ENCODE results near the gene SLC17A1.

Gene SLC17A1

DNA sequence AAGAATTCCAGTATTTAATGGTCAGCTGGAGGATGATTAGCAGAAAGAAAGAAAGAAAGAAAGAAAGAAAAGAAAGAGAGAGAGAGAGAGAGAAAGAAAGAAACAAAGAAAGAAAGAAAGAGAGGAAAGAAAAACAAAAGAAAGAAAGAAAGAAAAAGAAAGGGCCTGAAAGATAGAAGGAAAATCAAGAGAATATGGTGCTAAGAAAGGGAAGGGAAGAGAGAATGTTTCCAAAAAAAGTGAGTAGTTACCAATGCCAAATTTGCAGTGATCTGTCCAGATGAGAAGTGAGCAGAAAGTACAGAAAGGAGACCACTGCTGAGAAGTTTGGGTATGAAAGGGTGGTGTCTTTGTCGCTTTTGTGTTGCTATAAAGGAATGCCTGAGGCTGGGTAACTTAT is 50.7 kb downstream of the SLC17A1 start:
- TF ChIP-seq RARB (CRISPR knock-in tag; IDR thresholded peaks at IDR 0.05) (no peak), ARNTL (CRISPR knock-in tag; IDR thresholded peaks at IDR 0.05; ENCODE audit: borderline replicate concordance, low read depth) (no peak), ZFP30 (CRISPR knock-in tag; IDR thresholded peaks at IDR 0.05) (no peak), PPARA (CRISPR knock-in tag; IDR thresholded peaks at IDR 0.05; ENCODE audit: borderline replicate concordance) (no peak), ZC3H10 (CRISPR knock-in tag; IDR thresholded peaks at IDR 0.05) (no peak)
- TF ChIP-seq, protein P1, sequence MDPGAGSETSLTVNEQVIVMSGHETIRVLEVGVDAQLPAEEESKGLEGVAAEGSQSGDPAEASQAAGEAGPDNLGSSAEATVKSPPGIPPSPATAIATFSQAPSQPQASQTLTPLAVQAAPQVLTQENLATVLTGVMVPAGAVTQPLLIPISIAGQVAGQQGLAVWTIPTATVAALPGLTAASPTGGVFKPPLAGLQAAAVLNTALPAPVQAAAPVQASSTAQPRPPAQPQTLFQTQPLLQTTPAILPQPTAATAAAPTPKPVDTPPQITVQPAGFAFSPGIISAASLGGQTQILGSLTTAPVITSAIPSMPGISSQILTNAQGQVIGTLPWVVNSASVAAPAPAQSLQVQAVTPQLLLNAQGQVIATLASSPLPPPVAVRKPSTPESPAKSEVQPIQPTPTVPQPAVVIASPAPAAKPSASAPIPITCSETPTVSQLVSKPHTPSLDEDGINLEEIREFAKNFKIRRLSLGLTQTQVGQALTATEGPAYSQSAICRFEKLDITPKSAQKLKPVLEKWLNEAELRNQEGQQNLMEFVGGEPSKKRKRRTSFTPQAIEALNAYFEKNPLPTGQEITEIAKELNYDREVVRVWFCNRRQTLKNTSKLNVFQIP (CRISPR knock-in tag; IDR thresholded peaks at IDR 0.05; ENCODE audit: borderline replicate concordance, low read depth) = no peak
- TF ChIP-seq, protein P2, sequence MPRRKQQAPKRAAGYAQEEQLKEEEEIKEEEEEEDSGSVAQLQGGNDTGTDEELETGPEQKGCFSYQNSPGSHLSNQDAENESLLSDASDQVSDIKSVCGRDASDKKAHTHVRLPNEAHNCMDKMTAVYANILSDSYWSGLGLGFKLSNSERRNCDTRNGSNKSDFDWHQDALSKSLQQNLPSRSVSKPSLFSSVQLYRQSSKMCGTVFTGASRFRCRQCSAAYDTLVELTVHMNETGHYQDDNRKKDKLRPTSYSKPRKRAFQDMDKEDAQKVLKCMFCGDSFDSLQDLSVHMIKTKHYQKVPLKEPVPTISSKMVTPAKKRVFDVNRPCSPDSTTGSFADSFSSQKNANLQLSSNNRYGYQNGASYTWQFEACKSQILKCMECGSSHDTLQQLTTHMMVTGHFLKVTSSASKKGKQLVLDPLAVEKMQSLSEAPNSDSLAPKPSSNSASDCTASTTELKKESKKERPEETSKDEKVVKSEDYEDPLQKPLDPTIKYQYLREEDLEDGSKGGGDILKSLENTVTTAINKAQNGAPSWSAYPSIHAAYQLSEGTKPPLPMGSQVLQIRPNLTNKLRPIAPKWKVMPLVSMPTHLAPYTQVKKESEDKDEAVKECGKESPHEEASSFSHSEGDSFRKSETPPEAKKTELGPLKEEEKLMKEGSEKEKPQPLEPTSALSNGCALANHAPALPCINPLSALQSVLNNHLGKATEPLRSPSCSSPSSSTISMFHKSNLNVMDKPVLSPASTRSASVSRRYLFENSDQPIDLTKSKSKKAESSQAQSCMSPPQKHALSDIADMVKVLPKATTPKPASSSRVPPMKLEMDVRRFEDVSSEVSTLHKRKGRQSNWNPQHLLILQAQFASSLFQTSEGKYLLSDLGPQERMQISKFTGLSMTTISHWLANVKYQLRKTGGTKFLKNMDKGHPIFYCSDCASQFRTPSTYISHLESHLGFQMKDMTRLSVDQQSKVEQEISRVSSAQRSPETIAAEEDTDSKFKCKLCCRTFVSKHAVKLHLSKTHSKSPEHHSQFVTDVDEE (CRISPR knock-in tag; IDR thresholded peaks at IDR 0.05) = no peak
- TF ChIP-seq, protein P3, sequence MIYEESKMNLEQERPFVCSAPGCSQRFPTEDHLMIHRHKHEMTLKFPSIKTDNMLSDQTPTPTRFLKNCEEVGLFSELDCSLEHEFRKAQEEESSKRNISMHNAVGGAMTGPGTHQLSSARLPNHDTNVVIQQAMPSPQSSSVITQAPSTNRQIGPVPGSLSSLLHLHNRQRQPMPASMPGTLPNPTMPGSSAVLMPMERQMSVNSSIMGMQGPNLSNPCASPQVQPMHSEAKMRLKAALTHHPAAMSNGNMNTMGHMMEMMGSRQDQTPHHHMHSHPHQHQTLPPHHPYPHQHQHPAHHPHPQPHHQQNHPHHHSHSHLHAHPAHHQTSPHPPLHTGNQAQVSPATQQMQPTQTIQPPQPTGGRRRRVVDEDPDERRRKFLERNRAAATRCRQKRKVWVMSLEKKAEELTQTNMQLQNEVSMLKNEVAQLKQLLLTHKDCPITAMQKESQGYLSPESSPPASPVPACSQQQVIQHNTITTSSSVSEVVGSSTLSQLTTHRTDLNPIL (CRISPR knock-in tag; IDR thresholded peaks at IDR 0.05; ENCODE audit: low read depth) = no peak
- ATAC-seq = no peak

DNA sequence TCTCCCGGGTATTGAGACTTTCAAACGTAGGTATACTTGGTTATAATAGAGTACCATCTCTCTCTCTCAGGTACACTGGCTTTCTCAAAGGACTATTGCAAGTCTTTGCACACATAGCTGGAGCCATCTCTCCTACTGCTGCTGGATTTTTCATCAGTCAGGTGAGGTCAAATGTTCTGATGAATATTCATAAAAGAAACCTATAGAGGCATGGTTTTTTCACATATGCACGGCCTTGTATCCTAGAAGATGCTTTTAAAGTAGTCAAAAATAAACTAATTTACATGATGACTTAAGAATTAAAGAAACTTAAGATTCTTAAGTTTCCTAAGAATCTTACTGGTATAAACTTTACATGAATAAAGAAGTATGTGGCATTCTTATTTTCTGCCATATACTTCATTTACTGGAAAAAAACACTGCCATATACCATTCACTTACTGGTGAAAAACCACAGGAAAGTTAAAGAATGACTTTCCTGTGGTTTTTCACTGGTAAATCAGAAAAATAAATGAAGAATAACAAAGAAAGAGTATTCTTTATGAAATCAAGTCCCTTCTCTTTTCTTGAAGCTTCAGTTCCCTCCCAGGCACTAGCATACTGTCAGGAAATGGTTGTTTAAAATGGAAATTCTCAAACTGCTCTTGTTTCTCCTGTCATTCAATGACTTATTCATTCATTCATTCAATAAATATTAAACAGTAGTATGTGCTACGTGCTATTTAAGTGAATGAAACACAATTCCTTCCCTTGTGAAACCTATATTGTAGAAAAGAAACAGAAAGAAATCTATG is 53.8 kb downstream of the SLC17A1 start:
- no peak for ATAC-seq
- TF ChIP-seq, protein P4, sequence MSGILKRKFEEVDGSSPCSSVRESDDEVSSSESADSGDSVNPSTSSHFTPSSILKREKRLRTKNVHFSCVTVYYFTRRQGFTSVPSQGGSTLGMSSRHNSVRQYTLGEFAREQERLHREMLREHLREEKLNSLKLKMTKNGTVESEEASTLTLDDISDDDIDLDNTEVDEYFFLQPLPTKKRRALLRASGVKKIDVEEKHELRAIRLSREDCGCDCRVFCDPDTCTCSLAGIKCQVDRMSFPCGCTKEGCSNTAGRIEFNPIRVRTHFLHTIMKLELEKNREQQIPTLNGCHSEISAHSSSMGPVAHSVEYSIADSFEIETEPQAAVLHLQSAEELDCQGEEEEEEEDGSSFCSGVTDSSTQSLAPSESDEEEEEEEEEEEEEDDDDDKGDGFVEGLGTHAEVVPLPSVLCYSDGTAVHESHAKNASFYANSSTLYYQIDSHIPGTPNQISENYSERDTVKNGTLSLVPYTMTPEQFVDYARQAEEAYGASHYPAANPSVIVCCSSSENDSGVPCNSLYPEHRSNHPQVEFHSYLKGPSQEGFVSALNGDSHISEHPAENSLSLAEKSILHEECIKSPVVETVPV (CRISPR knock-in tag; IDR thresholded peaks at IDR 0.05) = no peak
- TF ChIP-seq ZFP3 (CRISPR knock-in tag; IDR thresholded peaks at IDR 0.05) (no peak), PPARA (CRISPR knock-in tag; IDR thresholded peaks at IDR 0.05; ENCODE audit: borderline replicate concordance) (no peak), TCF4 (CRISPR knock-in tag; IDR thresholded peaks at IDR 0.05; ENCODE audit: borderline replicate concordance) (no peak), ZC3H10 (CRISPR knock-in tag; IDR thresholded peaks at IDR 0.05) (no peak), CSDC2 (CRISPR knock-in tag; IDR thresholded peaks at IDR 0.05) (no peak), RARB (CRISPR knock-in tag; IDR thresholded peaks at IDR 0.05) (no peak), TOX (CRISPR knock-in tag; IDR thresholded peaks at IDR 0.05; ENCODE audit: borderline replicate concordance) (no peak), ARNTL (CRISPR knock-in tag; IDR thresholded peaks at IDR 0.05; ENCODE audit: borderline replicate concordance, low read depth) (no peak), ZNF565 (CRISPR knock-in tag; conservative IDR thresholded peaks at IDR 0.05; ENCODE audit: low read depth) (no peak), ZFP30 (CRISPR knock-in tag; IDR thresholded peaks at IDR 0.05) (no peak), ESRRG (CRISPR knock-in tag; IDR thresholded peaks at IDR 0.05) (no peak), ZNF8 (CRISPR knock-in tag; IDR thresholded peaks at IDR 0.05) (no peak)
- TF ChIP-seq, protein P5, sequence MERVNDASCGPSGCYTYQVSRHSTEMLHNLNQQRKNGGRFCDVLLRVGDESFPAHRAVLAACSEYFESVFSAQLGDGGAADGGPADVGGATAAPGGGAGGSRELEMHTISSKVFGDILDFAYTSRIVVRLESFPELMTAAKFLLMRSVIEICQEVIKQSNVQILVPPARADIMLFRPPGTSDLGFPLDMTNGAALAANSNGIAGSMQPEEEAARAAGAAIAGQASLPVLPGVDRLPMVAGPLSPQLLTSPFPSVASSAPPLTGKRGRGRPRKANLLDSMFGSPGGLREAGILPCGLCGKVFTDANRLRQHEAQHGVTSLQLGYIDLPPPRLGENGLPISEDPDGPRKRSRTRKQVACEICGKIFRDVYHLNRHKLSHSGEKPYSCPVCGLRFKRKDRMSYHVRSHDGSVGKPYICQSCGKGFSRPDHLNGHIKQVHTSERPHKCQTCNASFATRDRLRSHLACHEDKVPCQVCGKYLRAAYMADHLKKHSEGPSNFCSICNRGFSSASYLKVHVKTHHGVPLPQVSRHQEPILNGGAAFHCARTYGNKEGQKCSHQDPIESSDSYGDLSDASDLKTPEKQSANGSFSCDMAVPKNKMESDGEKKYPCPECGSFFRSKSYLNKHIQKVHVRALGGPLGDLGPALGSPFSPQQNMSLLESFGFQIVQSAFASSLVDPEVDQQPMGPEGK (CRISPR knock-in tag; IDR thresholded peaks at IDR 0.05; ENCODE audit: borderline replicate concordance) = no peak

DNA sequence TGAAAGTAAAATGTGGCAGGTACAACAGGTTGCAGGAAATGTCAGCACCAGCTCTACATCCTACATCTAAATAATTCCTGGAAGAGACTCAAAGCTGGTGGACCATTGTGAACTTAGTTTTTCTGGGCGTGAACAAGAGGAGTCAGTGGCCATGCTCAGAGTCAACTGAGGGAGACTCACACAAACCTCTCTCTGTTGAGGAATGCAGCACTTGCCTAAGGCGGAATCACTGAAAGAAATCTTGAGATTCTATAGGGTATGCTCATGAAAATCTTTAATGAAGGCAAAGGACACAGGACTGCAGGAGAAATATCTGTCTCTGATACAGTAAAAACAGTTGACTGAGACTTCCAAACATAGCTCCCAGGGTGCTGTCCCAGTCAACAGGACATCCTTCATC is 54.8 kb downstream of the SLC17A1 start:
- no peak for ATAC-seq
- TF ChIP-seq RARB (CRISPR knock-in tag; IDR thresholded peaks at IDR 0.05) (no peak), ZNF8 (CRISPR knock-in tag; IDR thresholded peaks at IDR 0.05) (no peak), ZFP30 (CRISPR knock-in tag; IDR thresholded peaks at IDR 0.05) (no peak), ESRRG (CRISPR knock-in tag; IDR thresholded peaks at IDR 0.05) (no peak), ARNTL (CRISPR knock-in tag; IDR thresholded peaks at IDR 0.05; ENCODE audit: borderline replicate concordance, low read depth) (no peak), BACH2 (CRISPR knock-in tag; IDR thresholded peaks at IDR 0.05; ENCODE audit: borderline replicate concordance) (no peak), ZFP3 (CRISPR knock-in tag; IDR thresholded peaks at IDR 0.05) (no peak), ZC3H10 (CRISPR knock-in tag; IDR thresholded peaks at IDR 0.05) (no peak), ZNF70 (CRISPR knock-in tag; IDR thresholded peaks at IDR 0.05) (no peak), ZNF565 (CRISPR knock-in tag; conservative IDR thresholded peaks at IDR 0.05; ENCODE audit: low read depth) (no peak), PPARA (CRISPR knock-in tag; IDR thresholded peaks at IDR 0.05; ENCODE audit: borderline replicate concordance) (no peak)
- TF ChIP-seq, protein P5 (CRISPR knock-in tag; IDR thresholded peaks at IDR 0.05; ENCODE audit: borderline replicate concordance) = no peak
- TF ChIP-seq, protein P2 (CRISPR knock-in tag; IDR thresholded peaks at IDR 0.05) = no peak
